ENCODE measurements around the gene RASGRP4. TPM values are rescaled to one million over a fixed set of nuclear protein-coding genes. Genes with fewer than 3 reads are reported as not detected.

RASGRP4 gene
- total RNA-seq, 1 experiment from 2014 or later, result not detected

- TF ChIP-seq, protein P1, sequence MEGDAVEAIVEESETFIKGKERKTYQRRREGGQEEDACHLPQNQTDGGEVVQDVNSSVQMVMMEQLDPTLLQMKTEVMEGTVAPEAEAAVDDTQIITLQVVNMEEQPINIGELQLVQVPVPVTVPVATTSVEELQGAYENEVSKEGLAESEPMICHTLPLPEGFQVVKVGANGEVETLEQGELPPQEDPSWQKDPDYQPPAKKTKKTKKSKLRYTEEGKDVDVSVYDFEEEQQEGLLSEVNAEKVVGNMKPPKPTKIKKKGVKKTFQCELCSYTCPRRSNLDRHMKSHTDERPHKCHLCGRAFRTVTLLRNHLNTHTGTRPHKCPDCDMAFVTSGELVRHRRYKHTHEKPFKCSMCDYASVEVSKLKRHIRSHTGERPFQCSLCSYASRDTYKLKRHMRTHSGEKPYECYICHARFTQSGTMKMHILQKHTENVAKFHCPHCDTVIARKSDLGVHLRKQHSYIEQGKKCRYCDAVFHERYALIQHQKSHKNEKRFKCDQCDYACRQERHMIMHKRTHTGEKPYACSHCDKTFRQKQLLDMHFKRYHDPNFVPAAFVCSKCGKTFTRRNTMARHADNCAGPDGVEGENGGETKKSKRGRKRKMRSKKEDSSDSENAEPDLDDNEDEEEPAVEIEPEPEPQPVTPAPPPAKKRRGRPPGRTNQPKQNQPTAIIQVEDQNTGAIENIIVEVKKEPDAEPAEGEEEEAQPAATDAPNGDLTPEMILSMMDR (conservative IDR thresholded peaks at IDR 0.05), result no peak
- no peak for TF ChIP-seq EZH2 (IDR thresholded peaks at IDR 0.05; ENCODE audit: low read depth)
- H2AFZ ChIP-seq, result no peak overlapping the region
- ChIA-PET CTCF (no interaction called here), POLR2A (ENCODE audit: unreplicated experiment) (no interaction called here)
- no peak for DNase-seq
- H3K4me1 ChIP-seq (replicated peaks; ENCODE audit: insufficient read depth), result peaks cover 8% of the 10 kb centered on the region; the same call in 1 of the 2 replicates
- no peak overlapping the region for H3K4me3 ChIP-seq
- no TSS peak for BruUV-seq (replicated peaks)
- no peaks in the 10 kb centered on the region for H3K36me3 ChIP-seq (ENCODE audit: low read depth)
- no peaks in the 10 kb centered on the region for H3K9me2 ChIP-seq (ENCODE audit: insufficient read depth)
- no peaks in the 10 kb centered on the region for H4K20me1 ChIP-seq (ENCODE audit: insufficient read depth)
- no peaks in the 10 kb centered on the region for H3K9me3 ChIP-seq (ENCODE audit: insufficient read depth, low read depth)
- no peaks in the 10 kb centered on the region for H3K79me2 ChIP-seq (ENCODE audit: low read depth)
- intact Hi-C loops (cut with micrococcal nuclease; ENCODE audit: unreplicated experiment), result no loop called here
- no peak overlapping the region for H3K4me2 ChIP-seq
- peaks cover 22% of the 10 kb centered on the region; the same call in 1 of the 2 replicates for H3F3A ChIP-seq (ENCODE audit: insufficient read depth, low read depth)
- no peak overlapping the region for H3K27ac ChIP-seq
- no peaks in the 10 kb centered on the region for H3K27me3 ChIP-seq (ENCODE audit: insufficient read depth, low read depth)
Measured at GRCh38 chr19:38391911-38392464, 34.0 kb downstream of the RASGRP4 start.

DNA sequence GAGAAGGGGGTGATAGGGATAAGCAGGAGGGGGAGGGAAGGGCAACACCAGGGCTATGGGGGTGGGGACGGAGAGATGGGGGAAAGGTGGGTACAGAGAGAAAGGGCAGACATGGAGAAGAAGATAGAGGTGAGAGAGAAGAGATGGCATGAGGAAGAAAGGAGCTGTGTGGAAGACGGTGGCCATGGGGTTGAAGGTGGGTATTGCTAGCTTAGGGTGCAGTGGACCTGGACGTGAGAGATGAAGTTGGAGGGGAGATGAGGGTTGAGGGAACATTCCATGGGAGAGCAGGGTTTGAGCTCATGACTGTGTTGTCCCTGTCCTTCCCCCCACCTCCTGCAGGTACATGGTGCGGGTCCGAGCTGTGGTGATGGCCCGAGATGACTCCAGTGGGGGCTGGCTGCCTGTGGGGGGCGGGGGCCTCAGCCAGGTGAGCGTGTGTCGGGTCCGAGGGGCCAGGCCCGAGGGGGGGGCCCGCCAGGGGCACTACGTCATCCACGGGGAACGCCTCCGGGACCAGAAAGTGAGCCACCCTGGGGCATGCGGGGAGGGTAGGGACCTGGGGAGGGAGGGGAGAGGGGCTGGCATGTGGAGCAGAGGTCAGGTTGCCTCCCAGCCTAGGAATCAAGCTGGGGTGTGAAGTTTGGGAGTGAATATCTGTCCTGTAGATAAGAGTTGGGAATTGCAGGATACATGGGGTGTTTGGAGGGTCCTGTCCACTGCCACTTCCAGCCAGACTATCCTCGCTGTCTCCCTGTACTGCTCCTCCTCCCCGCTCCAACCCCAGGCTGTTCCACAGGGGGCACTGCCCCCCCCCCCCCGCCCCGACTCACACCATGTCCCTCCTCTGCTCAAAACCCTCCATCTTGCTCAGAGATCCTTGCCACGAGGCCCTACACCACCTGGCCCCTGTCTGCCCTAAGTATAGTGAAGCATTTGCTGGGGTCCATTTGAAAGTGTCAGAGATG, 35.8 kb downstream of the RASGRP4 start:
- Histone ChIP-seq H3K27ac (no peak overlapping the region), H3K4me3 (no peak overlapping the region), H2AFZ (no peak overlapping the region), H3K4me1 (replicated peaks; ENCODE audit: insufficient read depth) (peaks cover 8% of the 10 kb centered on the region; the same call in 1 of the 2 replicates), H3K9me2 (ENCODE audit: insufficient read depth) (no peaks in the 10 kb centered on the region), H3K9me3 (ENCODE audit: insufficient read depth, low read depth) (no peaks in the 10 kb centered on the region), H3K4me2 (no peak overlapping the region), H3K36me3 (ENCODE audit: low read depth) (no peaks in the 10 kb centered on the region), H4K20me1 (ENCODE audit: insufficient read depth) (no peaks in the 10 kb centered on the region), H3K79me2 (ENCODE audit: low read depth) (no peaks in the 10 kb centered on the region), H3F3A (ENCODE audit: insufficient read depth, low read depth) (peaks cover 22% of the 10 kb centered on the region; the same call in 1 of the 2 replicates), H3K27me3 (ENCODE audit: insufficient read depth, low read depth) (no peaks in the 10 kb centered on the region)
- no peak for DNase-seq
- ChIA-PET CTCF (interaction anchor here (3.0 kb wide), 1 partner anchor 12 kb away, joined by 29 read pairs; the partner anchor contains the start of gene FAM98C), POLR2A (ENCODE audit: unreplicated experiment) (interaction anchor here (0.6 to 0.9 kb wide), 3 partner anchors 16 to 119 kb away, joined by 3 to 6 read pairs (median 3); partner anchors contain the start of gene PSMD8)
- TF ChIP-seq EZH2 (IDR thresholded peaks at IDR 0.05; ENCODE audit: low read depth), result no peak
- TF ChIP-seq, protein P1 (conservative IDR thresholded peaks at IDR 0.05), result no peak
- BruUV-seq (replicated peaks), result no TSS peak
- intact Hi-C loops (cut with micrococcal nuclease; ENCODE audit: unreplicated experiment), result loop anchor here (5.0 to 10.0 kb wide), 2 partner anchors 158 to 485 kb away; partner anchors contain the start of genes SIPA1L3 and WDR87
